Testis (tissue), 5 donors: Measurements from ENCODE around the gene EPHB4. TPM values are rescaled to one million over a fixed set of nuclear protein-coding genes. Genes with fewer than 3 reads are reported as not detected.

Source experiments
- DNase-seq: peaks from one replicate; pipeline ENCODE4 v3.0.0-alpha.2; 2019
- H3K27ac ChIP-seq, 2 donors: fragments of 200-600 bp; sonication (generic); one replicate each; pipeline ENCODE4 v1.5.1; 2019
- H3K27me3 ChIP-seq: fragments of 200-600 bp; sonication (generic); one replicate; pipeline ENCODE4 v1.5.1; 2019
- H3K36me3 ChIP-seq: fragments of 200-600 bp; sonication (generic); one replicate; pipeline ENCODE4 v1.5.1; 2017; ENCODE audit warnings: low read depth; ENCODE audit errors: missing control alignments
- H3K4me1 ChIP-seq: fragments of 200-600 bp; sonication (generic); one replicate; pipeline ENCODE4 v1.5.1; 2019
- H3K4me3 ChIP-seq, 2 donors: fragments of 200-600 bp; sonication (generic); one replicate each; pipeline ENCODE4 v1.5.1; 2017 to 2019
- H3K9me3 ChIP-seq: fragments of 200-600 bp; sonication (generic); one replicate; pipeline ENCODE4 v1.5.1; 2017
- CTCF ChIP-seq, 3 experiments: fragments of 450-650 bp in 2 of 3; fragments of 200-600 bp in 1 of 3; sonication (generic) in 1 of 3; IDR thresholded peaks; one replicate each; pipeline ENCODE4 v1.5.1; 2016 to 2019; ENCODE audit warnings: antibody characterized with exemption in 3 of 3, mild to moderate bottlenecking in 2 of 3, moderate library complexity in 1 of 3
- POLR2A ChIP-seq: fragments of 450-650 bp; IDR thresholded peaks from one replicate; pipeline ENCODE4 v1.6.1; 2017; ENCODE audit warnings: antibody characterized with exemption, mild to moderate bottlenecking, moderate library complexity
- WGBS, 2 donors: methylation state at CpG; one replicate each; pipeline ENCODE4 v1.1.5; 2018; 5-methylcytosine and 5-hydroxymethylcytosine counted together
- intact Hi-C: fragments of 100-400 bp; cut with DNase I; formaldehyde crosslinking; loops from one replicate; pipeline ENCODE4 v1.15.1; 2023; ENCODE audit warnings: low total_unique reads
- long read RNA-seq, 2 donors: transcript quantifications; one replicate each; lab custom pipeline, GENCODE V29; 2026
- polyA plus RNA-seq: library from polyadenylated mRNA; stranded (reverse); fragments of 350-450 nt; fragmentation: Illumina TruSeq; extraction: RNeasy Lipid Tissue Mini Kit (QIAGEN cat#74804); gene quantifications from one replicate; pipeline ENCODE4 v1.2.3, GENCODE V29; 2014; ENCODE audit warnings: low read depth, low replicate concordance; ENCODE audit not compliant: insufficient read depth
- total RNA-seq, 2 donors: library from RNA; depleted of rRNA; stranded (reverse); fragments of >200 nt; gene quantifications; one replicate each; pipeline ENCODE4 v1.2.3, GENCODE V29; 2016

The EPHB4 gene
- total RNA-seq: 10 to 100 TPM; 35.9 to 49.6 TPM
- 30.5 TPM for polyA plus RNA-seq
- long read RNA-seq, donor 1, full-length matches to known transcripts: 10 of 126 reads
- long read RNA-seq, donor 1, partial matches to known transcripts: 116 of 126 reads
- long read RNA-seq, donor 1, other reads (novel, unspliced or antisense): 0 of 126 reads
- long read RNA-seq, donor 2, full-length matches to known transcripts: 8 of 60 reads
- long read RNA-seq, donor 2, partial matches to known transcripts: 52 of 60 reads
- long read RNA-seq, donor 2, other reads (novel, unspliced or antisense): 0 of 60 reads

DNA sequence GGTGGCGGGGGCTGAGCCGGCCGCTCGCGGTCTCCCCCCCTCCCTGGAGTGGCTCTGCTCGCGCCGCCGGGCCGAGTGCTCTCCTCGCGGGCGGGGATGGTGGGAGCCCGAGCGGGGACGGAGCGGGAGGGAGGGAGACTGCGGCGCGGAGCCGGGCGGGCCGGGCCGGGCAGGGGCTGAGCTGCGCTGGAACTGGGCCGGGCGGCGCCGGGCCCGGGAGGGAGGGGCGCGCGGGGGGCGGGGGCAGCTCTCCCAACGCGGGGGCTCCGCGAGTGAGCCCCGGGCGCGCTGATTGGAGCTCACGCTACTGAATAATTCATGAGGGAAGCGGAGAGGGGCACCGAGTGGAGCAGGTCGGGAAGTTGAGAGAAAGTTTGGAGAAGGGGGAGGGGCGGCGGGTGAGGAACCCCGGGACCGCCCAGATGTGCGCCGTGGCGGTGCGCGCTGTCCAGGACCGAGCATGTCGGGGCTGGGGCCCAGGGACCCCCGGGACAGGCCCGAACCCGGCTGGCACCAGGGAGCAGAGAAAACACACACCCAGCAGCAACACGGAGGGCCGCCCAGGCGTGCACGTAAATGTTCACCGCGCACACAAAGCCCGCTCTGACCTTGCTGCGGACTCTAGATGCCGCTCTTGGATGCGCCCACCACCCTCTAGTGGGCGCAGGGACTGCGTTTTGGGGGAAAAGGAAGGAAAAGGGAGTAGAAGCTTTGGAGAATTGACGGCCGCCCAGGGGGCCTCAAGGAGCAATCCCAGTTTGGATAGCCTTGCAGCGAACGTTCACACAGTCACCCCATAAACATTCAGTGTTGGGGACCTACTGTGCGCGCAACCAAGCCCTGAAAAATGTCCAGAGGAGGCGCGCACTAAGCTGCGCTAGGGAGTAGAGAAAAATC is at the start of gene EPHB4:
TSS of gene EPHB4 (minus strand) at position 194 of the 897 bp plus-strand sequence. CDS start 493 bp downstream, outside the sequence.
- Histone ChIP-seq H3K4me3 (peak within 1 kb of the TSS; percentile 68 to 73), H3K4me1 (peaks cover 18% of the 10 kb centered on the region), H3K27ac (peak within 1 kb of the TSS; percentile 39 to 77), H3K36me3 (no peaks in the 10 kb centered on the region), H3K27me3 (no peaks in the 10 kb centered on the region), H3K9me3 (no peaks in the 10 kb centered on the region)
- TF ChIP-seq POLR2A (no peak), CTCF (IDR thresholded peaks at IDR 0.05) (peak in 1 of 3 experiments; percentile 22)
- DNase-seq: peak; percentile 92
- 1% methylated on average over 32 to 78 of the region's 80 CpGs for WGBS, 2 donors
- intact Hi-C loops: no loop called here

DNA sequence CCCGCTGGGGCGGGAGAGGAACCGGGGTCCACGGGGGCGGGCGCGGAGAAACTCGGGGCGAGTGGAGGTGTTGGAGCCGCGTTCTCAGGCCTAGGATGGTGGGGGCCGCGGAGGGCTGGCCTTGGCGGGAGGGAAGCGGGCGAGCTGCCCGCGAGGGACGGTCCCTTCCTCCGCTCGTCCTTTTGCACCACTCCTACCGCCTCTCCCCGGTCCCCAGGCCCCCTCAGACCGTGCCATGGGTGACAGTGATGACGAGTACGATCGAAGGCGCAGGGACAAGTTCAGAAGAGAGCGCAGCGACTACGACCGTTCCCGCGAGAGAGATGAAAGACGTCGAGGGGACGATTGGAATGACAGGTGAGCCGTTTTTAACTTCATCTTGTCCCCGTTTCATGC is 48.0 kb upstream of the EPHB4 start:
- 0% methylated on average over 12 to 39 of the region's 39 CpGs for WGBS, 2 donors
- no peak for TF ChIP-seq POLR2A
- no peak for TF ChIP-seq CTCF (IDR thresholded peaks at IDR 0.05)
- no peaks in the 10 kb centered on the region for H3K27me3 ChIP-seq
- no peak for DNase-seq
- intact Hi-C loops: no loop called here
- no peaks in the 10 kb centered on the region for H3K9me3 ChIP-seq
- H3K4me1 ChIP-seq: peaks cover 27% of the 10 kb centered on the region
- peak overlapping the region; percentile 96 for H3K27ac ChIP-seq
- no peaks in the 10 kb centered on the region for H3K36me3 ChIP-seq
- H3K4me3 ChIP-seq: peak overlapping the region; percentile 76 to 99

DNA sequence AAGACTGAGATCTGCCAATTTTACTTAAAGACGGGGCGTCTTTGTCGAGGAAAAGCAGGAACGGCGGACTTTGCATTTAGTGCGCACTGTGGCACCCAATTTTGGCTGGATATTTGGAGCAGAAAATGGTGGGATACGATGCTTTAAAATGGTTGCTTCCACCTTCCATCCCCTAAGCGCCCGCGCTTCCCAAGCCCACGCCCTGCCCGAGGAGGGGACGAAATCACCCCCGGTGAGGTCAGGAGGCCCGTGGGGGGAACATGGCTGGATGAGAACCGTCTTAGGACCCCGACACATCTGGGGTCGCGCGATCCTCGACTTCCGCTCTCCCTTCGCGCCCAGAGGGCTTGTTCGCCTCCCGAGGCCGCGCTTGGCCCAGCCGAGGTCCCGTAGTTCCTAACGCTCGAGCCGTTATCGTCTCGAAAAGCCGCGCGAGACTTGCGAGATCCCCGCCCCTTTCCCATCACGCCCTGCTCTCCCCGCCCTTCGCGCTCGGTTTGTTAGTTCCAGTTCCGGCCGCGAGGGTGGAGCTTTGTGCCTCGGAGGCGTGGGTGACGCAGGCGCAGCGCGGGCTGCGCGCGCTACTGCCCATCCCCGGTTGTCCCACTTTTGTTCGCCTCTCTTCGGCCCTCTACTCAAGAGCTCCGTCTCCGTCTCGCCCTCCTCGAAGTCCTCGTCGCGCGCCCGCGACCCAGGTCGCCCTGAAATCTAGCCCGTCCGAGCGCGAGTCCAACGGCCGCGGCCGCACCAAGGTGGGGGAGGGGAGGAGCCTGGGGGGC is 47.4 kb upstream of the EPHB4 start, which contains the start of gene SRRT:
TSS of gene SRRT (plus strand) at position 527 of the 779 bp plus-strand sequence. CDS start 488 bp downstream, outside the sequence.
- peak; percentile 70 for TF ChIP-seq POLR2A
- peak; percentile 44 to 94 (median 75) for TF ChIP-seq CTCF (IDR thresholded peaks at IDR 0.05)
- DNase-seq: peak; percentile 99
- peak within 1 kb of the TSS; percentile 76 to 99 for H3K4me3 ChIP-seq
- H3K36me3 ChIP-seq: no peaks in the 10 kb centered on the region
- no peaks in the 10 kb centered on the region for H3K9me3 ChIP-seq
- H3K27me3 ChIP-seq: no peaks in the 10 kb centered on the region
- H3K4me1 ChIP-seq: peaks cover 27% of the 10 kb centered on the region
- intact Hi-C loops: no loop called here
- H3K27ac ChIP-seq: peak within 1 kb of the TSS; percentile 96
- WGBS, 2 donors: 1% methylated on average over 48 to 79 of the region's 79 CpGs

DNA sequence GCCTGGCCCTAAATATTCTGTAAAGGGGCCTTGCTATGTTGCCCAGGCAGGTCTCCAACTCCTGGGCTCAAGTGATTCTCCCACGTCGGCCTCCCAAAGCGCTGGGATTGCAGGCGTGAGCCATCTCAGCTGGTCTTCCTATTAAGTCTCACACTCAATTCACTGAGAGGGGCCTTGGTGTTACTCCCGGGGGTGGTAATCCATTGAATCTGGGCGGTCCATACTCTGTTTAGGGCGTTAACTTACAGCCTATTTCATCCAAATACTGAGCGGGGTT is 46.9 kb upstream of the EPHB4 start:
- no peak for TF ChIP-seq CTCF (IDR thresholded peaks at IDR 0.05)
- H3K27me3 ChIP-seq: no peaks in the 10 kb centered on the region
- no peaks in the 10 kb centered on the region for H3K9me3 ChIP-seq
- H3K4me3 ChIP-seq: peak overlapping the region; percentile 76 to 99
- H3K27ac ChIP-seq: peak overlapping the region; percentile 96
- peaks cover 27% of the 10 kb centered on the region for H3K4me1 ChIP-seq
- H3K36me3 ChIP-seq: no peaks in the 10 kb centered on the region
- 41 to 43% methylated on average over 7 to 8 of the region's 8 CpGs for WGBS, 2 donors
- intact Hi-C loops: no loop called here
- no peak for DNase-seq
